HG03280 (cell line): ENCODE data around the gene ROR2.

Source experiments
- ATAC-seq: cut with Tn5 transposase; IDR thresholded peaks from one replicate; pipeline ENCODE4 v1.9.1; 2021; ENCODE audit warnings: mild to moderate bottlenecking, moderate library complexity; ENCODE audit not compliant: unreplicated experiment

ROR2 gene

DNA sequence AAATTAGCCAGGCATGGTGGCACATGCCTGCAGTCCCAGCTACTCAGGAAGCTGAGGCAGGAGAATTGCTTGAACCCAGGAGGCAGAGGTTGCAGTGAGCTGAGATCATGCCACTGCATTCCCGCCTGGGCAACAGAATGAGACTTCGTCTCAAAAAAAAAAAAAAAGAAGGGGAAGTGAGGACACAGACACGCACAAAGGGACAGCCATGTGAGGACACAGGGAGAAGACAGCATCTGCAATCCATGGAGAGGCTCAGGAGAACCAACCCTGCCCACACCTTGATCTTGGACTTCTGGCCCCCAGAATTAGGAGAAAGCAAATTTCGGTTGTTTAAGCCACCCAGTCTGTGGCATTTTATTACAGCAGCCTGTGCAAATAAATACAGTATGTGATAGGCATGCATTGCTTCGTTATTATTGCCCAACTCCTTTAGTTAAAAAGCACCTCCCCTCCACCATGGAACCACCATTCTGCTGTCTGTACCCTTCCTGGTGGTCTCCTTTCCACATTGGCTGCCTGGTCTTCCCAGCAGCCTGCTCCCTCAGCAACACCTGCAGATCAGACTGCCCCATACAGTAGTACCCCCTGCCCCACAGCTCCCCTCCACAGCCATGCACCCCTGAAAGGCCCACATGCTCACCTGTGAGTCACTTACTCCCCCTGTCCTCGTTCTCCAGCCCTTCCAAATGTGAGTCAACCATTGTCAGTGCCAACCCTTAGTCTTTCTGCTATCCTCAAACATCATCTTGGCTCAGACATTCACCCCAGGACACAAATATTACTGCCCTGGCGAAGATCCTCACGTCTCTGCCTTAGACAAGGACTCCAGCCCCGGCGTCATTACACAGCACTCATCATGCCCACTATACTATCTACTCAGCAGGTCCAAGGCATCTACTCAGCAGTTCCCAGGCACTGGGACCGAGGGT is 128.8 kb downstream of the ROR2 start:
- no peak for ATAC-seq

DNA sequence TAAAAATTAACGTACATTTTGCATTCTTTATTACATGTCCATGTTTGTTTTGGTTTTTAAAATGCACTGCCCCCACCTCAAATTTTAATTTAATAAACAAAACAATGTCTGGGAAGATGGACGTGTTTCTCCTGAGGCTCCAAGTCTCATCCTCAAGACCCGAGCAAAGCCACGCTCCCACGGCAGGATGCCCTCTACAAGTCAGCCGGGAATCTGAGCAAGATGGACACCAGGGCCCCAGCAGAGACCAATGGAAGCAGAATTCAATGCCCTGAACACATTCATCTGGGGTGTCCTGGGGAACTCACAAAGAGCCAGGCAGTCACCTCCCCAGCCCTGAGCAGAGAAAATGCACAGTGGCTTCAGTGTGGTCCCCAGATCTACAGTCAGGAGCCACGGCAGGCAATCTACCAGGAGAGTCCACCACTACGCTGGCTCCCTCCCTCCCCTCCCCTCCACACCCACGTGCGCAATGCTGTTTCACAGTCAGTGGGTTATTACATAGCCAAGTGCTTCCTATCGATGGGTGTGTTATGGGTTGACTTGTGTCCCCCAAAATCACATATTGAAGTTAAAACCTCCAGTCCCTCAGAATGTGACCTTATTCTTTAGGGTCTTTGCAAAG is 129.8 kb downstream of the ROR2 start:
- ATAC-seq, result no peak

DNA sequence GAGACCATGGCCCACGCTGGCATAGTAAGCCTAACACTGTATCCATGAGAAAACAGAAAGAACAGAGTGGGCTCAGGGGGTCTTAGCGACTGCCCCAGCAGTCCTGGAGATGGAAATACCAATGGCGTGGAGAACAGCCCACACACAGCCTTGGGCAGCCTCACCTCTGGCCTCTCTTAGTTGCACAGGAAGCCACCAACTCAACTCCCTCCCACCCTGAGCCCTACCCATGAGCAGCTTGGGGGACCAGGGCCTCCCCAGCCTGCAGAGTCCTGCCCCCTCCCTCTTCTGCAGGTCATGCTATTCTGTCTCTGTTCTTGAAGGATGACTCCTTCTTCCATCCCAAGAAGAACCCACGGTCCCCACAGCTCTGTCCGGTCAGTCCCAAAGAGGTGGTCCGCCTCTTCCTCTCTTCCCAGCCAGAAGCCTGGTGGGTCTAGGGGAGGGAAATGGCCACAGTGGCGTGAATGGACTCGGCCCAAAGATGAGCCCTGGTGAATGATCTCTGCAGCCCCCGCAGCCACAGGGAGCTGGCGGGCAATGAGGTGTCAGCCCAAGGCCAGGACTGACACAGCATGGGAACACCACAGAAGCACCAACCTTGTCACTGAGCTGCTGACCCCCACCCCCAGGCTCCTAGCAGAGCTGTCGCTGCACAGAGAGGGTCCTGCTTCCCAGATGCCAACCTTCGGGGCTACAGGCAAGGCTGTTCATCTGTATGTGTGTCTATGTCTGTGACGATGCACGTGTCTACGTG is 131.2 kb downstream of the ROR2 start:
- no peak for ATAC-seq

DNA sequence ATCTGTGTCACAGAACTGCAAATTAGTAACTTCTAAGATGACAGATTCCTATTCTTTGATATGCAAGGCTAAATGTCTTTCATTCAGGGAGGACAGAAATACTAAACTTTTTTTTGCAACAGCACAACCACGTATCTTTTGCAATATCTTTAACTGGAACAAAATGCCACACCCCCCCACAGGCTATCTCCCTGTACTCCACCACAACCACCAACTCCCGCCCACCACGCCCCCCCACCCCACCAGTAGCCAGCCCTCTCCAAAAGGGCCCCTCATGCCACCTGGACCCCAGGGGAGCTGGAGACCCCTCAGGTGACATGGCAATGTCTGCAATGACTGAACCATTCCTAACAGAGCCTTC is 131.8 kb downstream of the ROR2 start:
- no peak for ATAC-seq

DNA sequence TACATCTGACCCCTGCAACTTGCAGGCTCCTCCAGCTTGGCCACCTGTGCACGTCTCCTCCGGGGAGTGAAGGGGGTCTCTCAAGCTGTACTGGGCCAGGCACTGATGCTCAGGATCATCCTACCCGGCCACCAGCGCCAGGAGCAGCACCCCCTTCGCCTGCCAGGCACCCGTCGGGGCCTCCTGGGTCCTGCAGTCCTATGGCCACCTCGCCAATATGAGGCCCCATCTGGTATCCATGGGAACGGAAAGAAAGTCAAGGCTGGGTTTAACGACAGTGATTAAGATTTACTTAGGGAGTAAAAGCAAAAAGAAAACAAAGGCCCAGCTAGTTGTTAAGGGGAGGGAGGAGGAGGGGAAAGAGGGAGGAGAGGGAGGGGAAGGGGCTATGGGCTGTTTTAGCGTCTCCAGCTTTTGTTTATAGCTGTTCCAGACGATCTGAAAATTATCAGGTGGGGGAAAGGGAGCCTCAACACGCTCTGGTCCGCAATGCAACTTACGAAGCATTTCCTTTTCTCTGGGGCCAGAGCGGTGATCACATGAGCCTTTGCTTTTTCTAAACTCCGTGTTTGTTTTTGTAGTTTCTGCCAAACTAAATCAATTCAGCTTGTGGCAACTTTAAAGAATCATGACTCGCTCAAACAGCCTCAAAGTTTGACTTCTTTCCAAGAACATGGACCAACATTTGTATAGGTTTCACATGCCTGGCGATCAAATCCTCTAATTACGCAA is 132.4 kb downstream of the ROR2 start:
- no peak for ATAC-seq

DNA sequence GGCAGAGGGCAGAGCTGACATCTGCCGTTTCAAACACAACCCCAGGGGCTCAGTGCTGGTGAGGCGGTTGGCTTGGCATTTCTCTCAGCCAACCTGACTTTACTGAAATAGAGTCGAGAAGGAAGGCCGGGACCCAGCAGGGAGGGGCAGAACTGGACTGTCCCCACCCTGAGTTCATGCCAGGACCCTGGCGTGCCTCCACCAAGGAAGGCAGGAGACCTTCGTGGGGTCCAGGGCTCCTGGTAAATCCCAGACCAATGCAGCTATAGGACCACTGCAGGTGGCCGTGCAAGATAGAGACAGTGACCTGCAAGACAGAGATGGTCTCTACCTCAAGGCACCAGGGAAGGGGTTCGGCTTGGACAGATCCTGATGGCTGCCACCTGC is 132.9 kb downstream of the ROR2 start:
- no peak for ATAC-seq

DNA sequence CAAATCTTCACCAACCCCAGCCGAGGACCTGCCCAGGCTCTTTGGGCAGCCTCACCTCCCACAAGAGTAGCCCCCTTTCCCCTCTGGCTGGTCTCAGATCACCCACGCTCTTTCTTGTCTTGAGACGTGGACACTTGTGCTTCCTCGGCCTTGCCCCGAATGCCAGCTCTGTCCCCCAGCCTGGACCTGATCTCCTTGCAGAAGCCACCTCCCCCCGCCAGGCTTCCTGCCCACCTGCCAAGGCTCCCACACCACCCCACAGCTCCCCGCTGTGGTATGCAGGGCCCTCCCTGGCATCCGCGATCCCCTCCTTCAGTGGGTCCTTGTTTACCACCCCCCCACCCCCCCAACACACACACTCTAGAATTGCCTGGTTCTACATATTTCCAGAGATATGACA is 133.7 kb downstream of the ROR2 start:
- no peak for ATAC-seq

DNA sequence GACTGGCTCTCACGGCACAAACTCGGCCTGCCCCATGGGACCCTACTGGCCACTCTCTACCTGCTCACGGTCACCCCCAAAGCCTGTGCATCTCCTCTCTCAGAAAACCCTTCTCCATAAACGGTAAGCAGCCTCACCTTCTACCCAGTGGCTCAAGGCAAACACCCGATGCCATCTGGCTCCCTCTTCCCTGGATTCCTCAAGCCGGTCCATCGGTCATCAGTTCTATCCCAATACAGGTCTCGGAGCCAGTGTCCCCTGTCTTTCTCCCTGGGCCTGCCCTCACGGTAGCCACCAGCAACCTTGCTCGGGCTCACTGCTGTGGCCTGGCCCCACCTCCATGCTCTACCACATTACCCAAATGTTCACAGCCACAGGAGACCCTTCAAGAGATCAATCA is 134.1 kb downstream of the ROR2 start:
- no peak for ATAC-seq

DNA sequence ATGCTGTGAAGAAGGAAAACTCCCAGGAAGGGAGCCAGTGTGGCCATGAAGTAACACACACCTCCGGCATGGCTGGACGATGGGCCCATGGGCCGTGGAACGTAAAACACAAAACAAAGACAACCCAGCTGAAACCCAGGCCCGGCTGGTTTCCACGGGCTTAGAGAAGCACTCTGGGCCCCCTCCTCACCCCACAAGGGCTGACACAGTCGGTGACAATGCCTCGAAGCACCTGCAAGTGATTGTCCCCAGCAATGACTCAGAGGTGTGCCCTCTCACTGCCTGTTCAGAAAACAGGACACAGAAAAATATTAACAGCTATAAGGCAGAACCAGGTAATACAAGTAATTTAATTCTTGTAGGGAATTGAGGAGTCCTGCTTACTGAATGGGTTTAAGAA is 135.3 kb downstream of the ROR2 start:
- ATAC-seq, result no peak

DNA sequence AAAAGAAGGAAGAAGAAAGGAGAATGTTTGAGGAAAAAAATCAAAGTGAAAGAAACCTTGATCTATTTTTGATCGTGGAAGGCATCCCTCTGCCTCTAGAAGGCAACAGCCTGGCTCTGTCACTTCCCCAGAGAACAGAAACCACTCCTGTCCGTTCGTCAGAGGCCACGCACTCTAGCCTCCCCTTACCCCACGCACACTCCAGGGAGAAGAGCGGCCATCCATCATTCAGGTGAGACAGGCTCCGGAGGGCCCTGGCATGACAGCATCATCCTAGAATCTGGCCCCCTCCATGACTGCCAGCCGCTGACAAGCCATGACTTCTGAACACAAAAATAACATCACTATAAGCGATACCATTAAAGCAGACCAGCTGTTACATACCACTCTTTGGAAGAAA is 135.8 kb downstream of the ROR2 start:
- ATAC-seq, result no peak

DNA sequence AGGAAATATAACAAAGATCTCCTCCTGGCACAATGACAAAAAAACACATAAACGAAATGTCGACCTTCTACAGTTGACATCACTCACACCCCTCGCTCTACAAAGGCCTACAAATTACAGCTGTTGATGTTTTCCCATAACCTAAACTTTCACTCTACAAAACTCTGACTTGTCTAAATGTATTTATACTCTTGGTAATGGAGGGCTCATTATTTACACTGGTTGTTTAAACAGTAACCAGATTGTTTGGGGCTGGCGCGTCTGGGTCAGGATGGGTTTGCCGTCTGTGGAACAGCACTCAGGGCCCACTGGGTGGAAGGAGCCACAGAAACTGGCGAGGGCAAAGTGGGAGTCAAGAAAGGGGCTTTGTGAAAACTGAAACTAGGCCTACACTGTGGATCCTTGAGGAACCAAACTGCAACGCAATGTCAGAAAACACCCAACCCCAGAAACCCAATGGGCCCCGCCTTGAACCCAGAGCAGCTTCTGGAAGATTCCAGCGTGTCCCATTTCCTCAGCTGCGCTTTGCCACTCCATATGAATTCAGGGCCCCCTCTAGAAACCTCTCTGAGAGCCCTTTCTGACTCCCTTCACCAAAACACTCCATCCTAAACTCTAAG is 136.7 kb downstream of the ROR2 start:
- no peak for ATAC-seq

DNA sequence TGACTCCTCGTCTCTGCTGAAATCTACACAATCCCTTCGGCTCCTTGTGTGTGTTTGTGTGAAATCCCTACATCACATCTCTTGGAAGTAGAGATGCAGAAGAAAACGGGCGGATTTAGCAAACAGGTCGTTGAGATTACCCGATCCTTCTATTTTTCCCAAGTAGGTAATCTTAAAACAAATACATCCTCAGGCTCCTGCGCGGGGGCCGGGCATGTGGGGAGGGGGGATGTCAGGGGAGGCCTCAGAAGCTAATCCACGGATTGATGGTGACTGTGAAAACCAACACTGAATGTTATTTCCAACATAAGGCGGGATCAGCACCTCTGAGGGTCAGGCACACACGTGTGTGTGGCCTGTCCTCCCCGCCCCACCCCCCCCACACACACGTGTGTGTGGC is 137.8 kb downstream of the ROR2 start:
- ATAC-seq, result no peak

DNA sequence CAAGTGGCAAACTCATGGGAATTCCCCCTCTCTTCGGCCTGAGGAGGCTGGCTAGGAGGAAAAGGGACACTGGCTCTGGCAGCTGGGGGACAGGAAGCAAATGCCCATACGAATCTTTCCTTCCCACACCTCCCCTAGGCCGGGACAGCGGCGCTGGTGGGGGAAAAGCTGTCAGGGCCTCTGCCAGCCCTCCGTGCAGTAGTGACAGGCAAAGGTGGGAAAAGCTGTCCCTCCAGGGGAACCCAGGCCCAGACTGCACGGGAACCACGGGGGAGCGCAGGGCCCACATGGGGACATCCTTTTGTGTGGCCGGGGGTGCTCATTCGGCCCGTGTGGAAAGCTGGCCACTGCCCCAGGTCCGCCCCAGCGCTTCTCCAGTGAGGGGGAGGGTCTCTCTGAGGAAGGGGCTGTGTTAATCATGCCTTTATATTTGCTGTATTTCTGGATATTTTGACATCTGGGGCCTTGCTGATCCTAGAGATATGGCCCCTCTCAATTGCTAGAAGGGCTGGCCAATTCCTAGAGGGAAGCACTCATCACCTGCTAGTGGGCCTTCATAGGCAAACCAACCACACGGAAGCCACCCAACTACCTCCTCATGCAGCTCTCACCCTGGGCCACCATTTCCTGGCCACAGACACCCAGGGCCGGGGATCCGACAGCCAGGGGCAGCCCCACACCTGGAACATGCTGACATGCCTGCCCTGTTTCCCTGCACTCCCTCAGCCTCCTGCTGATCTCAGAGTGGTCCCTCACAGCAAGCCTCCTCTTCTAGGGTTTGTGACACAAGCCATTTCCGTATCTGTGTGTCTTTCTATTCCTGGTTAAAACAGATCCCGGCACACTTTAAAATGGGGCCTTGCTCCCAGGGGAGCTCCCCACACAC is 138.8 kb downstream of the ROR2 start:
- no peak for ATAC-seq

DNA sequence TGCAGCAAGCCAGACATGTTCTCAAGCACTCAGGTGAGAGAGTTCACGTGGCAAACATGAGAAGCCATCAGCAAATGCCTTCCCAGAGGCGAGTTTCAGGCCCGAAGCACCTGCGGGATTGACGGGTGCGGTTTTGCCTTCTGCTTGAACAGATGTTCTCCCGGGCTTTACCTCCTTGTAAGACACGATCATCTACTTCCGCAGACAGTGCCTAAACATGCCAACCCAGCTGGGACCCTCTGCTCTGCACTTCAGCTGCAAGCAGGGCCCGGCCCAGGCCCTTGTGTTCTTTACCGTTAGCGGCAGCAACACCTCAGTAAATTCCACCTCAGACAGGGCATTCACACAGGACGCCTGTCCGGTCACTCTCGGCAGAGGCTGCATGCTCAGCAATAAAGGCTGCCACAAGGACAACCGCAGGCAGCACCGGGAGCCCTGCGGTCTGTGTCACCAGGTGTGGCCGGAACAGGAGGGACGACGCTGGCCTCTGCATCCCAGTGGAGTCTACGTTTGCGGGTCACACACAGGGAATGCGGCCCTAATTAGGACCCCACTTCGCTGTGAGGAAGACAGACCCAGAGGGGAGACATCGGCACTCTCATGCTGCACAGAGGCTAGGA is 139.6 kb downstream of the ROR2 start:
- no peak for ATAC-seq

DNA sequence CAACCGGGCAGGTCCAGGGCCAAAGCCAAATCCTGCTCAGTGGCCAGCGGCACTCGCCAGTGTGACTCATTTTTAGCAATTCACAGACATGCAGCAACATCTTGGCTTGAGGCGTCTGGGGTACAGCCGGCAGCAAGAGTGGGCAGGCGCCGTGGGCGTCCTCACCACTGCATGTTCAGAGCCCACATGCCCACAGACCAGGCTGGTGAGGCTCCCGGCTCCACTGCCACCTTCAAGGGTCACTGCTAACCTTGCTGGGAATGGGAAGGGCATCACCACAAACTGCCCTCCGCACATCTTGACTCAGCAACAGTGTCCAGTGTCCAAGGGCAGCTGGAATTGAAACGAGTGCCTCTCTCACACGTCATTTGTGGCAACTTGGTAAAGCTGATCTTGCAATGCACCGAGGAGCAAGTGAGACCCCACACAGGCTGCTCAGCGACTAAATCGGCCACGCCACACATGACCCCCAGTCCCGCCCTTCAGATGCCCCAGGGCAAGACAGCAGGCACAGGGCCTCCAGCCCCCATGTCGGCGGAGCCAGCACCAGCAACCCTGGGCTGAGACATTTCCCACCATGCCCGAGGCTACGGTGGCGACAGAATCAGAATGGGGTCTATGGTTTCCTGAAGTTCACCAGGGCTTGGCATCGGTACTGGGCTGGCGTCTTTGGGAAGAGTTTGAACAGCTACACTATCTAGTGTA is 140.3 kb downstream of the ROR2 start:
- no peak for ATAC-seq

DNA sequence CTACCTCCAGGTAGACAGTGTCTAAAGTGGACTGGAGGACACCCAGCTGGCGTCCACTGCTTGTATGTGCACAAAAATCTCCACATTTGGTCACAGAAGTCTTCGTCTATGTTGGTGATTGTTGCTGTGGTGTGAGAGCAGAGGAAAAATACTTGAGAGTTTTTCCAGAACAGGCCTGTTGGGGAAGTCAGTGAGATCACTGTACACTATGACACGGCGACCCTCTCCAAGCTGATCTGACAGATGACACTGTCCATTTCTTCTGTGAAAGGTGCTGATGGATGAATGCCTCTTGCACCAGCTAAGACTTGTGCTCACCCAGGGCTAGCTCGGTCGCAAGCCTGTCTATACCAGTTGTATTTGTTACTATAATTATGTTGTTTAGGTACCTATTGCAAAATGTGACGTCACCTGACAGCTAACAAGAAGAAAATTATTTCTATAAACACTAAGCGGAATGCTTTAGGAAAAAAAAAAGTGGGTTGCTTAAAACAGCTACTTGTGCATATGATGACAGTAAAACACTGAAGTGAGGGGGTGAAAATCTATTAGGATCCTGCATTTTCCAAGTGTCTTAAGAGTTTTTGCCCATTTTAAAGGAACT is 142.3 kb downstream of the ROR2 start:
- ATAC-seq, result no peak

DNA sequence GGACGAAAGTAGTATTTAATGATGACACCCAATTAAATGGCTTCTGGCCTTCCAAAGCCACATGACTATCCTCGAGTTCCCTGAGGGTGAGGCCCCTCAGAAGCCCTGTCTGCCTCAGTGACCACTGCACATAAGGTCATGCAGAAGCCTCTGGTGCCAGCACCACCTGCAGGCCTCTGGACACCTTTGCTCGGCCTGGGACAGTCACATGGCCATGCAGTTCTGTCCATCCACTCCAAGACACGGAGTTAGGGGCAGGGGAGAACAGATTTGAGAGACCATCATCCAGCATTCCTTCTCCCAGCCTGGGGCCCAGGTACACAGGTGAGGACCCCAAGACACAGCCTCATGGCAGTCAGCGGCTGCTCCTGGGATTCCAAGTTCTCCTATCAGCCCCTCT is 145.0 kb downstream of the ROR2 start:
- no peak for ATAC-seq
